ENCODE results near the gene TPCN2.

The TPCN2 gene

DNA sequence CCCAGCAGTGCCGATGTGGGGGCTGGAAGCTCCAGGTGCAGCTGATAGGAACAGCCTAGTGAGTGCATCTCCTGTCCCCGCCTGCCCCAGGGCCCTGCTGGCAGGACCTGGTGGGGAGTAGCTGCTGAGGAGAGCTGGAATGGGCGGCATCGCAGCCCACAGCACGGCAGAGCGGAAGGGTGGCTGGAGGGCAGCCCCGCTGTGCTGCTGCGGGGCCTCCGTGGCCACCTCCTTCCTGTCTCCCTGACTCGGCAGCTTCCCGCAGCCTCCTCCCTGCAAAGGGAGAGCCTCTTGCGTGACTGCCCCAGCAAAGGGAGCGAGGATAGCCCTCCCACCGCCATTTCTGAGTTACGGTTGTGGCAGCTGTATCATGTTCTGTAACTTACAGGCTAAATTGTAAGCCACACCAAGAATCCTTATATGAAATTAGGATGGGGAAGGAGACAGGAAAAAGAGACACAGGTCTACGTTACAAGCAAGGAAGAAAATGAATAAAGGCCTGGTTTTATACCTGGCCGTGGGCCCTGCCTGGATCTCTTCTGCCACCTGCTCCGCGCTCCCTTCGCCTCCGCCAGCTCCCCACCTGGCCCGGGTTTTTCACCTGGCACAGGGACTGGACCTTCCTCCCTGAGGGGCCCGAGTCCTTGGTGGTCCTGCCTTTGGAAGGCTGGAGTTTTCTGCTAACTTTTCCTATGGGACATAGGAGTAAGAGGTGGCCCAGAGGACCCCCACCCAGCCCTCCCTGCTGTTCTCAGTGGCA, 10.0 kb downstream of the TPCN2 start:
- DNase-seq, result no peak

DNA sequence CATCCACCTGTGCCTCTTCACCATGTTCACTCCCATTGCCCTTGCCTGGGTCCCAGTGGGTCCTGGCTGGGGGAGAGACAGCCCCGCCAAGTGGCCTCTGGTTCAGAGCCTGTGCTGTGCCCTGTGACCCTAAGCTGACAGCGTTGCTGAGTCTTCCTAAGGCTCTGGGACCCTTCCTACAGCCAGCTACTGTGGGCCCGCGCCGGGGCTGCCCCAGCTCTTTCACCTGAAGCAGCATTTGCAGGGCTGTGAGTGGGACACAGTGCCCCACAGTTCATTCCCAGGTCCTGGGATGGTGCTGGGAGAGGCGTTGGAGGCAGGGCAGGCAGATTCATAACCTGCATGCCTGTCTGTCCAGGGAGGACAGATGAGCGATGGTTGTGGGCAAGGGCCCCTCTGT, 10.7 kb downstream of the TPCN2 start:
- no peak for DNase-seq

DNA sequence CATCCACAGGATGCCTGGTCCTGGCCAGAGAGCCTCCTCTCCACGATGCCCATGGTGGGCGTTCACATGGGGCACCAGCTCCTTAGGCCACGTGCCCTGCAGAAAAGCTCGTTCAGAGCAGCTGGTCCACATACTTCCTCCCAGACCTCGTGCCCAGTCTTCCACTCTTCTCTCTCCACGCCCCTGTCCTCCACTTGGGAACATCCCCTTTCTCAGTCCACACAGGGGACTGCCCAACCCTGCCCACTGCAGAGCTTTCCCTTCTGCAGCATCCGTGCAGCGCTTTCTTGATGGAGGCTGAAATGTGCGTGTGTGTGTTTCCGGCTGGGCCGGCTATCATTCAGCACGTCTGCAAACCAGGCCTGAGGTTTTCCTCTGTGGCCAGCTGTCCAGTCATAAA, 11.3 kb downstream of the TPCN2 start:
- no peak for DNase-seq

DNA sequence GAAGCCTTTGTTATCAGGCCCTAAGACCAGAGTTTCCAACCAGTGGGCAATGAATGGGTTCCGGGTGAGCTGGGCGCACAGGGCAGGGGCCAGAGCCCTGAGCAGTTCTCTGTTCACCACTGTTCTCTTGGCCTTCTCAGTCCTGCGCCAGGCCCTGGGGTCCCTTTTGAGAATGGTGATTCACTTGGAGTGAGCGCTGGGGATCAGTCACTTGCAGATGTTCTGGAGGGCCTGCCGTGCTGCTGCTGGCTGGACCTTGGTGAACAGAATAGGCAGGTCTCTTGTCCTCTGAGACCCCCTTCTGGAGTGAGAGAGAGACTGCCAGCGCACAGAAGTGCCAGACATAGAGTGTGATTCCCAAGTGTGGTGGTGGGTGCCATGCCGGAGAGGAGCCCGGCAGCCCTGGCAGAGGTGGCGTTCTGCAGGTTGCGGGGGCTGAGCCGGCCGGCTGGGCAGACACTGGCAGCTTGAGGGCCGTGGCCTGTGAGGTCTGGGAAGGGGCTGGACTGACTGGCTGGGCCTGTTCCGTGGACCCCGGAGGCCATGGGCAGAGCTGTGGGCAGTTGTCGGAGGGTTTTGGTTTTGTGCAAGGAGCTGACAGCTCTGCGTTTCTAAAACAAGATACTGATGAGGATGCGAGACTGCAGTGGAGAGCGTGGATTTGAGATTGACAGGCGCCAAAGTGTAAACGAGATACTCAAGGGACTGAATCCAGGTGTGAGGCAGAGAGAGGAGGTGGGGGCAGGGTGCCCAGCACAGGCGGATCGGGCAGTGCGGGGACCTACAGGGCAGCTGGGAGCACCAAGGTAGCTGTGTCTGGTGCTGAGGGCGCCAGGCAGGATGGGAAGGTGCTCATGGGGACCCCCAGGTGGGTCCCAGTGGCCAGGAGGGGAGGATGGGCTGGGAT, 12.3 kb downstream of the TPCN2 start:
- DNase-seq, result no peak

DNA sequence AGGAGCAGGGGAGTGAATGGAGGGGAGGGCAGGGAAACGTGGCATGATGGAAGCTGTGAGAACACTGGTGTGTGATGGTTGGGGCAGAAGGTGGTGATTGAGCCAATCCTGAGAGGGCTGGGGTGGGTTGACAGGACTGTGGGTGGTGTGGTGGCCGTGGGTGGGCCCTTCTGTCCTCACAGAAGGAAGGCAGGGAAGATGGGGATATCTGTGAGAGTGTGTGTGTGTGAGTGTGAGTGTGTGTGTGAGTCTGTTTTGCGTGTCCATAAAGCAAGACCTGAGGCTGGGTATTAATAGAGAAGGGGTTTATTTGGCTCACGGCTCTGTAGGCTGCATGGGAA, 13.0 kb downstream of the TPCN2 start:
- DNase-seq, result no peak

DNA sequence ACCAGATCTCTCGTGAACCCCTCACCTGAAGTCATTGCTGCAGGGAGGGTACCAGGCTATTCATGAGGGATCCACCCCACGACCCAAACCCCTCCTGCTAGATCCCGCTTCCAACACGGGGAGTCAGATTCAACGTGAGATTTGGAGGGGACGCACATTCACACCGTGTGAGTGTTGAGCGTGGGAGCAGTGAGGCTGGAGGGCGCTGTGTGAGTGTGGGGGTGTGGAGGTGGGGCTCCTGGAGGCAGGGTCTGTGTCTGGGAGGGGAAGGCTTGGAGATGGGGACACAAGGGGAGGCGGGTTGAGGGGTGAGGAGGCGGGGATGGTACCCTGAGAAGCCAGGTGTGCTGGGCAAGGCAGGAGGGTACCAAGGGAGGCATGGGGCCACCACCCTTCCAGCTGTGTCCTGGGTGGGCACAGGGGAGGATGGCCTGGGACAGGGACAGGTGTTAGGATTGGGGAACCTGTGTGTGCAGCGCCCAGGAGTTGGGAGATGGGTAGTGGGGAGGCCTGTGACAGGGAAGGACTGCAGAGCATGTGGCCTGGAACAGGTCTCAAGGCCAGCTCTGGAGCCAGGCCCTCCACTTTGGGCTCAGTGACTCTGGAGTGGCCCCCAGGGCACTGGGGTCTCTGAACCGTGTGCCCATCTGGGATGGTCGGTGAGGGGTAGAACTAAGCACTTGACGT, 13.6 kb downstream of the TPCN2 start:
- no peak for DNase-seq

DNA sequence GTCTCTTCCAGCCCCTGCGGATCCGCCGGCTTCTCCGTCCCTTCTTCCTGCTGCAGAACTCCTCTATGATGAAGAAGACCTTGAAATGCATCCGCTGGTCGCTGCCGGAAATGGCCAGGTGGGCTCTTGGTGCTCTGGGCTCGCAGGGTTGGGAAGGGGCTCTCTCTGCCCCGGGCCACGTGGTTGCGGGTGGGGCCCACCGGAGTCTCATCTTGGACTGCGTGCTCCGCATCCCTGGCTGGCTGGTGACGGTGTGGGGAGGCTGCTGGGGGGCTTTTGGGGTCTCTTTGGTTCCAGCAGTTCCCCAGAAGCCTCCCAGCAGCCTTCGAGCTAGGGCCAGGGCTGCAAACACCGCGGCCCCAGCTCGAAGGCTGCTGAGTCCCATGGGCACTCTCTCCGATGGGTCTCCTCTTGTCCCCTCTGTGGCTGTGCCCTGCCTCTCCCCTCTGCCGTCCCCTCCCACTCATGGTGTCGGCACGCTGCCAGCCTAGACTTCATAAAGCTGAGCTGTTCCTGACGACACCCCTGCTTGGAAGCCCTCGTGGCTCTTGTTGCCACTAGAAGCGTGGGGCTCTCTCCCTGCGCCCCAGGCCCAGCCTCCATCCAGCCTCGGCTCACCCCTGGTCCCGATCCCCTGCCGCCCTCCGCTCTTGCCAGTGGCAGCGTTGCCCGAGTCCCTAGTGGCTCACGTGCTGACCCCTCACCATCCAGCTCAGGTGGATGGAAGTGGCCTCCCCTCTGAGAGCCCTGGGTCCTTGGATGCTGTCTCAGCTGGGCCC, 14.3 kb downstream of the TPCN2 start:
- DNase-seq, result no peak

DNA sequence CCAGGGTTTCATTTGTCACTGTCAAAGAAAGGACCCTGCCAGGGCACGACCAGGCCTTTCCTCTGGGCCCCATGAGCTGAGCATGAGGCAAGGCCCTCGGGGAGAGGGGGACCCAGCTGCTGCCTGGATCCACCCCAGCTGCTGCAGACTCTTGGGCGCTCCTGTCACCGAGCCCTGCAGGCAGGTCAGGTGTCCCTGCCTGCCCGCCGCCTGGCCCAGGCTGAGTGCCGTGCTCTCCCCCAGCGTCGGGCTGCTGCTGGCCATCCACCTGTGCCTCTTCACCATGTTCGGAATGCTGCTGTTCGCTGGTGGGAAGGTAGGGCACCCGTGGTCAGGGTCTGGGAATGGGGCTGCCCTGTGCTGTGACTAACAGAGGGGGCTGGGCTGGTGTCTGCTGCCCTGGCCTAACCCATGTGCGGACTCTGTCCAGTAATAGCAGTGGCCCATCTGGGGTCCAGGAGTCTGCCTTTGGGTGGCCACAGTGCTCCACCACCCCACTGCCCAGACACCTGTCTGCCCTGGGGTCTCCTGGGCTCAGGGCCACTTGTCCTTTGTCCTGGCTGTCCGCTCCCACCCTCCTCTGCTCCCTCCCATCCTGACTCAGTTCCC, 15.0 kb downstream of the TPCN2 start:
- DNase-seq, result no peak

DNA sequence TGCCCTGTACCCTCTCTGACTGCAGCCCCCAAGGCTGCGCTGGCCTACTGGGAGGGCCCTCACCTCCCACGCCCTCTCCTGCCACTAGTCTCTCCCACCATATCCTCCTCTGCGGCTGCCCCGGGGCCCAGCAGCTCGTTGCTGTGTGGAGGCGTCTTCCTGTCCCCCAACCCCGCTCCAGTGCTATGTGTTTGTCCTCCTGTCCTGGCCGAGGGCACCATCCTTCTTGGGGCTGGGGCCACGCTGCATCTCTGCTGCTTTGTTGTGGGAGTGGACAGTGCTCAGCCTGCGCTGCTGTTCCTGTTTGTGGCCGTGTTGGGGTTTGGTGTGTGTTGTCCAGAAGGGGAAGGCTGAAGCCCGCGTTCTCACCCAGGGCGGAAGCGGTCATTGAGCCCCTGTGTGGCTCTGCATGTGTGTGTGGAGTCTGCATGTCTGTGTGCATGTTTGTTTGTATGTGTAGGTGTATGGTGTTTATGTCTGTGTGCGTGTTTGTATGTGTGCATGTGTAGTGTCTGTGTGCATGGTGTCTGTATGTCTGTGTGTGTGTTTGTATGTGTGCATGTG, 15.7 kb downstream of the TPCN2 start:
- DNase-seq, result no peak

DNA sequence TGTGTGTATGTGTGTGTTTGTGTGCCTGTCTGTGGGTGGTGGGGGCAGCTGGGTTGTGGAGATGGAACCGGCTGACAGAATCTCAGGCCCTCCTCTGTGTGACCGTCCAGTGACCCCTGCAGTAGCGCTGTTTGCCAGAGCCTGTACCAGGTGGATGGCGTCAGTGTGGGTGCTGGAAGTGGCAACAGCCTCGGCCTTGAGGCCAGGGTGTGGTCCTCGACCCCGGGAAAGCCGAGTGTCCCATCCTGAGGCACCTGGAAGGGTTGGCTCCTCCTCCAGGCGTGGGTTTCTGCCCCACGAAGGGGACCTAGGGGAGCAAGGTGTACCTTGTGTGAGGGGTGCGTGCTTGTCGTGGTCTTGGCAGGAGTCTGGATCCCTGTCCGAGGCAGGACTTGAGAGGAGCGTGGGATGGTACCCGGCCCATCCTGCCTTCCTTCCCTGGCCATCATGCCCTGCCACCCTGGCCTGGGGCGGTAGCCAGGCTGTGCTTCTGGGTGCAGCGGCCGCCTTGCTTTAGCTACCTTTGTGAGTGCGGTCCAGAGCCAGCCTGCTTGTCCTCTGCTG, 16.5 kb downstream of the TPCN2 start:
- DNase-seq, result no peak

DNA sequence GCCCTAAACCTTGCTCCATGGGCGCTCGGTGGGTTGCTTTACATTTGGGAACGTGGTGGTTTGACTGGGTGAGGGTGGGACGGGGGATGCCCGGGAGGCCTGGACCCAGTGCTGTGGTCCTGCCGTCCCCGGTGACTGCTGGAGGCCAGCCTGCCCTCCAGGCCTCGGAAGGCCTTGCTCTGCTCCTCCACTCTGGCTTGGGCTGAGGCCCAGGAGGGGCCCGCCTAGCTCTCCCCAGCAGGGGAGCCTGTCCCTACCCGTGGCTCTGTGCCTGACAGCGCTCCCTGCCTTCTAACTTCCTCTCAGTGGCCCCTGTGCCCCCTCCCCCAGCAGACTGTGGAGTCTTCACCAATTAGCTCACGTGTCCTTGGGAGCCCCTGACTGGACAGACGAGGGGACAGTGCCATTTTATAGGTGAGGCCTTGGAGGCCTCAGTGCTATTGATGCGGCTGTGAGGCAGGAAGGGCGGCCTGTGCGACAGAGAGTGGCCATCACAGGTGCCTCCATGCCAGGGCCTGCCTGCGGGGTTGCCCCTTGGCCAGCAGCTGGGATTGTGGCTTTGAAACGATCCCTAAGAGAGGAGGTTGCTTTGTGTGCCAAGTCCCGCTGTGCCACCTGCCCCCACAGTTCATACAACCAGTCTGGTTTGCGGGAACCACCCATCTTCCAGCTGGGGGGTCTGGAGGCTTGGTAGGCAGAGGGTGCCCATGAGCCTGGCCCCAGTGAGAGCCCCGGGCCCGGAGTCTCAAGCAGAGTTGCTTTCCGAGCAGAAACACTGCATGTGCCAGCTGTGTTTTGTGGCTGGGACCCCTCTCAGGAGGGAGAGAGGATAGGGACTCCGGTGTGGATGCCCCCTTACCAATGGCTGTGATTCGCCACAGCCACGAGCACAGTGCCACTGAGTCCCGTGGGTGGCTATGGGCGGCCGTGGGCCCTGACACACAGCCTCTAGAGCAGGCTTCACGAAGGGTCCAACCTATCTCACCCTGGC, 17.7 kb downstream of the TPCN2 start:
- DNase-seq, result no peak

DNA sequence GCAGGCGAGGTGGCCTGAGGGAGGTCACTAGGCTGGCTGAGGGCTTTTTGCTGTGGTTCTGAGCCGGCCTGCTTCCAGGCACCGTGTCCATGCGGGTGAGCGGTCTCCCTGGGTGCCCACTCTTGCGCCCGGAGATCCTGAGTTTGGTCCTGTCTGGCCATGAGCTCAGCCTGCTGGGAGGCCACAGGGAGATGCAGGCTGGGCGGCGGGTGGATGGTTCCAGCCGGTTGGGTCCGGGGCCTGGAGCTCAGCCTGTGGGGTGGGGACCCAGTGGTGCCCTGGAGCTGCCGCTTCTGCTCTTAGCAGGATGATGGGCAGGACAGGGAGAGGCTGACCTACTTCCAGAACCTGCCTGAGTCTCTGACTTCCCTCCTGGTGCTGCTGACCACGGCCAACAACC, 18.5 kb downstream of the TPCN2 start:
- no peak for DNase-seq

DNA sequence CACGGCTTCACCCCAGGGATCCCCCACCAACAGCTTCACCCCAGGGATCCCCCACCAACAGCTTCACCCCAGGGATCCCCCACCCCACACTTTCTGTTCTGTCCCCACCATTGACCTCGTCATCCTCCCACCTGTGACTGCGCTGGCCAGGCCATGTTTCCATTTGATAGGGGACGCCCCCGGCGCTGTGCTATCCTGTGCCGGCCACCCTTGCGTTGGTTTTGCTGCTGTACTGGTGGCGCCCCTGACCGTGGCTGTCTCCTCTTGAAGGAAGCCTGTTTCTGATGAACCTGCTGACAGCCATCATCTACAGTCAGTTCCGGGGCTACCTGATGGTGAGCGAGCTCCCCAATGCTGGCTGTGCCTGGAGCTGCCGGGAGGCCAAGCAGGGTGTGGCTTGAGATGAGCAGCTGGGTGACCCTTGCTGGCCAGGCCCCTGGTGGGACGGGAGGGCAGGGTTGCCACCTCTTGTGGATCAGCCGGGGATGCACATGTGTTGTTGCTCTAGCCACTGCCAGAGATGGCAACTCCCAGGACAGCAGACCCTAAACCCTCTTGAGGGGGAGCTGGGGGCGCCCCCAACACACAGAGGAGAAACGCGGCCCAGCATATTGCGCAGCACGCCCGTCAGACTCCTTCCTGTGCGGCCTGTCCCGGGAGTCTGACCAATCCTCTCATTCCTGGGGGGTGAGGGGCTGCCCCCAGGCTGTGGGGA, 22.5 kb downstream of the TPCN2 start:
- DNase-seq, result no peak

DNA sequence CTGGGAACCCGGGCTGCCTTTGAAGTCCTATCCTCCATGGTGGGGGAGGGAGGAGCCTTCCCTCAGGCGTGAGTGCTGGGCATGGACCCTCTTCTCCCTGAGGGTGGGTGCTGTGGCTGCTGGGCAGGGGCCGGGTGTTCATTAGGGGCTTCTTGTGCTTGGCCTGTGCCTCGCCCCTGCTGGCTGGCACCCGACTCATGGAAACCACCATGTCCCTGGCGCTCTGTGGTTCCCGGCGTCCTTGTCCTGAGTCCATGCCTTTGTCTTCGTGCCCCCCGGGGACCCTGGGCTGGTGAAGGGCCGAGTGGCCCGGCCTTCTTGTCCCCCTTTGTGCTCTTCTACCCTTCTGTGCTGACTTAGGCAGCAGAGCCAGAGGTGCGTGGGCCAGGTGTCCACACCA, 23.2 kb downstream of the TPCN2 start:
- no peak for DNase-seq

DNA sequence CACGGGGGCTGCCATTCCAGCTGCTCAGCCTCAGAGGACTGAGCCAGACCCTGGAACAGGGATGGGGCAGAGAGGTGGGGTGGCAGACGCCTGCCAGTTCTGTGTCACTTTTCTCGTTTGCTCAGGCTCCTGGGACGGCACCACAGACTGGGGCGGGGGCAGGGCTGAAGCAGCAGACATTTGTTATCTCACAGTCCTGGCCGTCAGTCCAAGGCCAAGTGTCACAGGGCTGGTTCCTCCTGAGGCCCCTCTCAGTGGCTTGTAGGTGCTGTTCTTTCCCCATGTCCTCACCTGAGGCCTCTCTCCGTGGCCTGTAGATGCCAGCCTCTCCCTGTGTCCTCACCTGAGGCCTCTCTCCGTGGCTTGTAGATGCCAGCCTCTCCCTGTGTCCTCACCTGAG, 24.7 kb downstream of the TPCN2 start:
- no peak for DNase-seq

DNA sequence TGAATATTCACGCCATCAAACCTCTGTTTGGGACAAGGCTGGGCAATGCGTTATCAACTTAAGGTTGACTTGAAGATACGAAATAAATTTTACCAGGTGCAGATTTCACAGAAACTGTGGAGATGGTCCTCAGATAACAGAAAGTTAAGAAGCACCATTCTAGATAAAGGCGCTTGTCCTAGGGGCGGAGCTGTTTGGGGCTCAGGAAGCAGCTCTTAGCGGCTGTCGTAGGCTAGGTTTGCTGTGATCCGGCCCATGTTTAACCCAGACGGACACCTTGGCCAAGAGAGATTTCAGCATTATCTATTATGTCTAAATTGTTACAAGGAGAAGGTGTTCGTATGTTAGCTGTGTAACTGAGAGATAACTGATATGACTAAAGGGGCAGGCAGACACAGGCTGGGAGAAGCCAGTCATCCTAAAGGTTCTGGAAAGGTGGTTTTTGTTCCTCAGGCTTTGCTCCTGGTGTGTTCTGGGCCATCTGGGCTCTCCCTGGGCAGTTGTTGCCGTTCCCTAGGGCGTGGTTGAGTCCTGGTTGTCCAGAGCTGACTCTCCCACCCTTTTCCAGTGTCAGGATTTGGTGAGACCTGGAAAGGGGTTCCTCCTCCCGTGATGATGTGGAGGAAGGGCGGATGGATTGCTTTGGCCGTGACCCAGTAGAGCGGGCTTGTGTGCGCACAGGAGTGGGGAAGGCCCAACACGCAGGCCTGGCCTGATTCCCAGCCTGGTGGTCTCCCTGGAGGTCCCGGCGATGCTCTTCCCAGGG, 25.8 kb downstream of the TPCN2 start:
- no peak for DNase-seq

DNA sequence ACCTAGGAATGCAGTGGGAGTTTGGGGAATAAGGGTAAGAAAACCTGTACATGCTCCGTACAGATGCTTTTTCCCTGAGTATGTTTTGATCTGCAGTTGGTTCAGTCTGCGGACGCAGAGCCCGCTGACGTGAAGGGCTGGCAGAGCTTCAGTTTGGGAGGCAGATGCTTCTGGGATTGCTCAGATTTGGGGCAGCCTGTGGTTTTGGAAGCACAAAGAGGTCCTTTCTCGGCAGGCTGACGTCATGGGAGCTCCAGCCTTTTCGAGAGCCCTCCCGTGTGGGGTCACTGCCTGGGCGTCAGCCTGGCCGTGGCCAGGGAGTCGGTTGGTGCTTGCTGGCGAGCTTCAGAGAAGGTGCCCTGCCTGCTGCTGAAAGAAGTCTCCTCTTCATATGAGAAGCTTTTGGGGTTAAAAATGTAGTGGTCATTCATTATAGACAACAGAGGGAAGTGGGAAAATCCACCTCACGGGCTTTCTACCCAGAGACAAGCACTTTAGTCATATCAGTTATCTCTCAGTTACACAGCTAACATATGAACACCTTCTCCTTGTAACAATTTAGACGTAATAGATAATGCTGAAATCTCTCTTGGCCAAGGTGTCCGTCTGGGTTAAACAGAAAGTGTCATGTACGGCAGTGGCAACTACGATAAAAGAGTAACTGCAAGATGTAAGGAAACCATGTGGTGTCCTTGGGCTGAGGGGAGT, 26.8 kb downstream of the TPCN2 start:
- no peak for DNase-seq

DNA sequence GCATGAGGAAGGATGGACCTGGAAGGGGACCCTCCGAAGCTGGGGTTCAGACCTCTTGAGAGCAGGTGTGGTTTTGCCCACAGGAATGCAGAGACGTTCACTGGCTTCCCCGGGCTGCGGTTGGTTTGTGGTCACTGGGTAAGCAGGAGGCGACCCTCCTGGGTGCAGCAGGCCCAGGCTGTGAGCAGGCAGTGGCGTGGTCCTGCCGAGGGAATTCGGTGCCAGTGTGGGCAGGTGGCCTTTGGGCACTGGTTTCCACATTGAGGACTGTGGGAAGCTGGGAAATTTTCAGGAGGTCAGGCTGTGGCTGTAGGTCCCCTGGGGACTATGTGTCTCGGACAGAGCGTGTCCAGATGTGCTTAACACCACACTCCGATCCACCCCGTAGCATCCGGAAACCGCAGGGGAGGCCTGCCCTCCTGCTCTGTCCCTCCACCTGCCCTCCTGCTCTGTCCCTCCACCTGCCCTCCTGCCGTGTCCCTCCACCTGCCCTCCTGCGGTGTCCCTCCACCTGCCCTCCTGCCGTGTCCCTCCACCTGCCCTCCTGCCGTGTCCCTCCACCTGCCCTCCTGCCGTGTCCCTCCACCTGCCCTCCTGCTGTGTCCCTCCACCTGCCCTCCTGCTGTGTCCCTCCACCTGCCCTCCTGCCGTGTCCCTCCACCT, 27.5 kb downstream of the TPCN2 start:
- no peak for DNase-seq
